Left ventricle myocardium inferior (tissue), 1 donor: ENCODE data around the gene EQTN. TPM values are rescaled to one million over a fixed set of nuclear protein-coding genes. Genes with fewer than 3 reads are reported as not detected.
"Not testable (repeated sequence)": the region's sequence is repeated elsewhere in the genome, so short reads cannot be mapped to it uniquely, and the experiment has no call there.

Experiments used
- DNase-seq: peaks from one replicate; pipeline ENCODE4 v3.0.0-alpha.2; 2020
- H3K27ac ChIP-seq: fragments of 200-600 bp; replicated peaks from 2 replicates; pipeline ENCODE4 v1.8.0; 2021
- H3K27me3 ChIP-seq: fragments of 200-600 bp; 2 replicates; pipeline ENCODE4 v1.8.0; 2021; ENCODE audit warnings: low read depth
- H3K36me3 ChIP-seq: fragments of 200-600 bp; 2 replicates; pipeline ENCODE4 v1.8.0; 2021
- H3K4me1 ChIP-seq: fragments of 200-600 bp; 2 replicates; pipeline ENCODE4 v1.8.0; 2021
- H3K4me3 ChIP-seq: fragments of 200-600 bp; 2 replicates; pipeline ENCODE4 v1.8.0; 2021; ENCODE audit warnings: mild to moderate bottlenecking, moderate library complexity
- H3K9me3 ChIP-seq: fragments of 200-600 bp; replicated peaks from 2 replicates; pipeline ENCODE4 v1.8.0; 2021
- CTCF ChIP-seq: fragments of 200-600 bp; IDR thresholded peaks from 2 replicates; pipeline ENCODE4 v1.8.0; 2021; ENCODE audit warnings: antibody characterized with exemption, mild to moderate bottlenecking, borderline replicate concordance
- intact Hi-C: fragments of 100-400 bp; cut with micrococcal nuclease; formaldehyde crosslinking; loops from one replicate; pipeline ENCODE4 v1.11.0; 2022
- total RNA-seq: library from RNA; stranded (reverse); fragmentation: NEBNext Ultra II Directional; extraction: Animal tissue kit (Norgen Biotek cat#: 25700); gene quantifications from one replicate; pipeline ENCODE4 v1.2.1, GENCODE V29; 2021
- donor health status: DM: no; HTN: yes; CAD: no; lungs with severe emphysema.

Gene EQTN
- total RNA-seq, 1 donor from 2014 or later: not detected

- intact Hi-C loops: no loop called here
- H3K4me3 ChIP-seq: no peak overlapping the region
- H3K4me1 ChIP-seq: no peaks in the 10 kb centered on the region
- TF ChIP-seq CTCF: no peak
- no peaks in the 10 kb centered on the region for H3K27me3 ChIP-seq
- peaks cover 9% of the 10 kb centered on the region for H3K9me3 ChIP-seq
- no peak overlapping the region for H3K27ac ChIP-seq
- DNase-seq: no peak
- H3K36me3 ChIP-seq: no peaks in the 10 kb centered on the region
These were observed 48.2 kb downstream of the EQTN start for GRCh38 chr9:27248702-27249101.

GRCh38 chr9:27247756-27248155, 49.2 kb downstream of the EQTN start:
- H3K27me3 ChIP-seq: no peaks in the 10 kb centered on the region
- no peak overlapping the region for H3K27ac ChIP-seq
- no peaks in the 10 kb centered on the region for H3K4me1 ChIP-seq
- peak; percentile 60 for TF ChIP-seq CTCF
- no peak overlapping the region for H3K4me3 ChIP-seq
- peaks cover 18% of the 10 kb centered on the region for H3K9me3 ChIP-seq
- no peak for DNase-seq
- H3K36me3 ChIP-seq: no peaks in the 10 kb centered on the region
- intact Hi-C loops: no loop called here

GRCh38 chr9:27239648-27240047, 57.3 kb downstream of the EQTN start:
- DNase-seq, H3K36me3 ChIP-seq, H3K27ac ChIP-seq, H3K4me3 ChIP-seq, H3K27me3 ChIP-seq, intact Hi-C loops, H3K4me1 ChIP-seq: not testable (repeated sequence)
- peaks cover 84% of the 10 kb centered on the region for H3K9me3 ChIP-seq

Other genes with a start within 250 kb of the EQTN start
- 21.7 TPM for gene TEK, start 187.9 kb downstream of the EQTN start, total RNA-seq
- not detected for gene IFNK, start 227.1 kb upstream of the EQTN start, total RNA-seq
- gene MOB3B, start 232.7 kb upstream of the EQTN start, total RNA-seq: 2.1 TPM